ENCODE data around the gene CUX1.

DNA sequence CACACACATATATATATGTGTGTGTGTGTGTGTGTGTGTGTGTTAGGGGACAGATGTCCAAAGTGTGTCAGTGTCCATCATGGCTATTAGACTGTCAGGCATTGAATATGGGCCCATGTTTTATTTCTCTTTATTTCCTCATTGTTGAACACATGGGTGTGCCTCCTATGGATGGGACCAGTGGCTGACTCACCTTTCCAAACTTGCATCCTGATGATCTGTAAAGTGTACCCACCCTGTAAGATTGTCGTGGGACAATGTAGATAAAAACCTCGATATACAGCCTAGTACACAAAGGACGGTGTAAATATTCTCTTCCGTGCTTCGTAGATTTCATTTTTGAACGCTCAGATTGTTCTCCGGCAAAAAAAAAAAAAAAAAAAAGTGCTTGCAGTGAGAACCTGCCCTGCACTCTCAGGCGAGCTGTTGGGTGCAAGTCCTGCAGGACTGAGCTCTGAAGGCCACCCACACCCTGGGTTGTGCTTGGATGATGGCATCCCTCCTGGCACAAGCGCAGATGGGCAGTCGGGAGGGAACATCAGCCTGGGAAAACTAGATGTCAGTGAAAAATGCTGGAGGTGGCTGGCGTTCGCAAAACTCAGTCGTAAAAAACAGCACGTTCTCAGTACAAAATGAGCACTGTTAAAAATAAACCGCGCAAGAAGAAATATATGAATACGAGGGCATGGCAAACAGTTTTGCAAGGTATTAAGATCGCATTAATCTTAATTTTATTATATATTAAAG is 166.9 kb downstream of the CUX1 start:
- TF ChIP-seq, protein P1, sequence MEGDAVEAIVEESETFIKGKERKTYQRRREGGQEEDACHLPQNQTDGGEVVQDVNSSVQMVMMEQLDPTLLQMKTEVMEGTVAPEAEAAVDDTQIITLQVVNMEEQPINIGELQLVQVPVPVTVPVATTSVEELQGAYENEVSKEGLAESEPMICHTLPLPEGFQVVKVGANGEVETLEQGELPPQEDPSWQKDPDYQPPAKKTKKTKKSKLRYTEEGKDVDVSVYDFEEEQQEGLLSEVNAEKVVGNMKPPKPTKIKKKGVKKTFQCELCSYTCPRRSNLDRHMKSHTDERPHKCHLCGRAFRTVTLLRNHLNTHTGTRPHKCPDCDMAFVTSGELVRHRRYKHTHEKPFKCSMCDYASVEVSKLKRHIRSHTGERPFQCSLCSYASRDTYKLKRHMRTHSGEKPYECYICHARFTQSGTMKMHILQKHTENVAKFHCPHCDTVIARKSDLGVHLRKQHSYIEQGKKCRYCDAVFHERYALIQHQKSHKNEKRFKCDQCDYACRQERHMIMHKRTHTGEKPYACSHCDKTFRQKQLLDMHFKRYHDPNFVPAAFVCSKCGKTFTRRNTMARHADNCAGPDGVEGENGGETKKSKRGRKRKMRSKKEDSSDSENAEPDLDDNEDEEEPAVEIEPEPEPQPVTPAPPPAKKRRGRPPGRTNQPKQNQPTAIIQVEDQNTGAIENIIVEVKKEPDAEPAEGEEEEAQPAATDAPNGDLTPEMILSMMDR (IDR thresholded peaks at IDR 0.05) = no peak
- TF ChIP-seq EZH2phosphoT487 (IDR thresholded peaks at IDR 0.05) = no peak

Measured in neural progenitor cell (in vitro differentiated cells).